ENCODE data around the gene KRTAP10-1.

The KRTAP10-1 gene

GRCh38 chr21:44499631-44500030, 40.4 kb downstream of the KRTAP10-1 start:
- DNase-seq: no peak

GRCh38 chr21:44499211-44499560, 40.8 kb downstream of the KRTAP10-1 start:
- DNase-seq: no peak

- DNase-seq: no peak
These were observed 41.5 kb downstream of the KRTAP10-1 start for GRCh38 chr21:44498280-44499210.

- no peak for DNase-seq
These were observed 42.3 kb downstream of the KRTAP10-1 start for GRCh38 chr21:44497703-44498126.

- no peak for DNase-seq
These were observed 43.1 kb downstream of the KRTAP10-1 start for GRCh38 chr21:44496564-44497550.

- no peak for DNase-seq
These were observed 44.1 kb downstream of the KRTAP10-1 start for GRCh38 chr21:44495611-44496563.

- DNase-seq: no peak
These were observed 45.0 kb downstream of the KRTAP10-1 start for GRCh38 chr21:44494956-44495355.

GRCh38 chr21:44494418-44494817, 45.6 kb downstream of the KRTAP10-1 start:
- DNase-seq: no peak

- no peak for DNase-seq
These were observed 47.2 kb downstream of the KRTAP10-1 start for GRCh38 chr21:44492567-44493385.

GRCh38 chr21:44490816-44491215, 49.2 kb downstream of the KRTAP10-1 start:
- no peak for DNase-seq

GRCh38 chr21:44490405-44490804, 49.6 kb downstream of the KRTAP10-1 start:
- DNase-seq: no peak

- DNase-seq: no peak
These were observed 50.0 kb downstream of the KRTAP10-1 start for GRCh38 chr21:44489962-44490361.
